SK-N-SH (cell line): Measurements from ENCODE around the gene KLHL24.

Experiments used
- CHD2 ChIP-seq: fragments of 150-350 bp; IDR thresholded peaks from 2 replicates; pipeline ENCODE4 v1.6.1; 2018; ENCODE audit warnings: low read length; ENCODE audit not compliant: partially characterized antibody
- CTCF ChIP-seq: fragments of 200-600 bp; sonication (generic); IDR thresholded peaks from 2 replicates; pipeline ENCODE4 v1.6.1; 2017; ENCODE audit warnings: antibody characterized with exemption, mild to moderate bottlenecking, moderate library complexity
- FOXM1 ChIP-seq: IDR thresholded peaks from 2 replicates; pipeline ENCODE4 v1.4.0; 2012; ENCODE audit warnings: low read depth, mild to moderate bottlenecking
- MAX ChIP-seq: IDR thresholded peaks from 2 replicates; pipeline ENCODE4 v1.4.0; 2012; ENCODE audit warnings: low read depth
- MEF2A ChIP-seq: IDR thresholded peaks from 2 replicates; pipeline ENCODE4 v1.4.0; 2012; ENCODE audit warnings: low read depth, borderline replicate concordance
- POLR2AphosphoS5 ChIP-seq: IDR thresholded peaks from 2 replicates; pipeline ENCODE4 v1.6.1; 2012; ENCODE audit warnings: low read depth, low read length
- RAD21 ChIP-seq: IDR thresholded peaks from 2 replicates; pipeline ENCODE4 v1.6.1; 2012; ENCODE audit warnings: mild to moderate bottlenecking, low read length
- SMC3 ChIP-seq: IDR thresholded peaks from 2 replicates; pipeline ENCODE4 v1.6.1; 2012; ENCODE audit warnings: low read depth, low read length, improper control_type of control experiment
- USF1 ChIP-seq: IDR thresholded peaks from 2 replicates; pipeline ENCODE4 v1.4.0; 2012; ENCODE audit warnings: low read depth, borderline replicate concordance
- YY1 ChIP-seq: IDR thresholded peaks from 2 replicates; pipeline ENCODE4 v1.4.0; 2012; ENCODE audit warnings: low read depth, mild to moderate bottlenecking

- TF ChIP-seq MAX (no peak), CHD2 (no peak), USF1 (no peak), MEF2A (no peak), SMC3 (no peak), POLR2AphosphoS5 (no peak), YY1 (no peak), FOXM1 (no peak), RAD21 (no peak), CTCF (no peak)
Measured at GRCh38 chr3:183629546-183630301, 5.7 kb upstream of the KLHL24 start.
